Sigmoid colon (tissue), 7 donors: ENCODE measurements around the gene OSBP2. TPM values are rescaled to one million over a fixed set of nuclear protein-coding genes. Genes with fewer than 3 reads are reported as not detected.
"Not testable (repeated sequence)": the region's sequence is repeated elsewhere in the genome, so short reads cannot be mapped to it uniquely, and the experiment has no call there.

ENCODE experiments used
- DNase-seq: peaks from one replicate; pipeline ENCODE4 v3.0.0-alpha.2; 2019
- H3K27ac ChIP-seq, 4 donors: fragments of 200-600 bp; sonication (generic); one replicate each; pipeline ENCODE4 v1.5.1; 2016 to 2019; ENCODE audit warnings: mild to moderate bottlenecking in 1 of 4
- H3K27me3 ChIP-seq, 3 donors: fragments of 200-600 bp; sonication (generic); one replicate each; pipeline ENCODE4 v1.5.1; 2019; ENCODE audit warnings: mild to moderate bottlenecking in 1 of 3
- H3K36me3 ChIP-seq, 4 donors: fragments of 200-600 bp; sonication (generic); one replicate each; pipeline ENCODE4 v1.5.1; 2016 to 2019
- H3K4me1 ChIP-seq, 4 donors: fragments of 200-600 bp; sonication (generic); one replicate each; pipeline ENCODE4 v1.5.1; 2017 to 2019
- H3K4me3 ChIP-seq, 4 donors: fragments of 200-600 bp; sonication (generic); one replicate each; pipeline ENCODE4 v1.5.1; 2017 to 2019; ENCODE audit warnings: mild to moderate bottlenecking in 2 of 4, moderate library complexity in 1 of 4
- H3K9me3 ChIP-seq, 4 donors: fragments of 200-600 bp in 3 of 4; sonication (generic) in 3 of 4; one replicate each; pipeline versions ENCODE4 v1.5.1 to v1.6.1; 2013 to 2019
- CTCF ChIP-seq, 4 experiments: fragments of 450-650 bp in 3 of 4; fragments of 200-600 bp in 1 of 4; IDR thresholded peaks; one replicate each; pipeline ENCODE4 v1.5.1; 2016 to 2019; ENCODE audit warnings: antibody characterized with exemption in 4 of 4, mild to moderate bottlenecking in 3 of 4, moderate library complexity in 2 of 4
- EP300 ChIP-seq, 4 donors: sonication (generic); formaldehyde crosslinking; IDR thresholded peaks; one replicate each; pipeline ENCODE4 v1.6.1; 2017; ENCODE audit warnings: antibody characterized with exemption in 4 of 4
- POLR2A ChIP-seq, 2 donors: fragments of 450-650 bp; IDR thresholded peaks; one replicate each; pipeline ENCODE4 v1.6.1; 2016; ENCODE audit warnings: antibody characterized with exemption in 2 of 2, mild to moderate bottlenecking in 2 of 2, moderate library complexity in 2 of 2
- POLR2AphosphoS5 ChIP-seq, 4 donors: sonication (generic); formaldehyde crosslinking; IDR thresholded peaks; one replicate each; pipeline ENCODE4 v1.6.1; 2017; ENCODE audit warnings: antibody characterized with exemption in 4 of 4
- WGBS, 2 donors: extraction: QIAGEN DNeasy Blood & Tissue Kit; methylation state at CpG; one replicate each; pipeline ENCODE4 v1.1.7; 2013; 5-methylcytosine and 5-hydroxymethylcytosine counted together
- intact Hi-C: fragments of 100-400 bp; cut with DNase I; formaldehyde crosslinking; loops from one replicate; pipeline ENCODE4 v1.15.1; 2023
- polyA plus RNA-seq, 3 donors: library from polyadenylated mRNA; stranded (reverse); fragments of 200-250 nt; gene quantifications; one replicate each; pipeline ENCODE4 v1.2.3, GENCODE V29; 2013
- total RNA-seq, 4 donors: library from RNA; depleted of rRNA; stranded (reverse); fragments of >200 nt; gene quantifications; one replicate each; pipeline ENCODE4 v1.1.0, GENCODE V29; 2016
- donor health status: healthy with polysubstance abuse.
- donor health status: Bipolar disorder and iron deficiency.
- donor health status: healthy.

The OSBP2 gene
- total and polyA plus RNA-seq, 7 donors: 1.2 to 3.0 (median 1.6) TPM

DNA sequence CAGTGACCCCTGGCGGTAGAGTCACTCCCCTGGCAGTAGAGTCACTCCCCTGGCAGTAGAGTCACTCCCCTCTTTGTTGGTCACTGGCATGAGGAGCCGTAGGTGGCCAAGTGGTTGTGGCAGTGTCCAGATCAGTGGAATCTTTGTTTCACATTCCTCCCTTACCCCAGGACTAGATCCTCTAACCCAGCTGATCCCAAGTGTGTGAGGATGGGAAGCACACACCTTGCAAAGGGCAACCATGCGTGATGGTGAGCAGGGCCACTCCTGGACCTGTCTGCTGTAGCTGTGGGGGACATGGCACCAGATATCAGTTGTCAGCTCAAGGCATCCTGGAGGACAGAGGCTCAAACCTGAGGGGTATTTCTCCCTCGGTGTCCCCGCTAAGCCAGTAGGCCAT is 37.8 kb downstream of the OSBP2 start:
- no peak overlapping the region for H3K4me3 ChIP-seq
- H3K4me1 ChIP-seq: no peaks in the 10 kb centered on the region
- H3K9me3 ChIP-seq: no peaks in the 10 kb centered on the region
- no peak for TF ChIP-seq EP300 (IDR thresholded peaks at IDR 0.05)
- TF ChIP-seq CTCF (IDR thresholded peaks at IDR 0.05): no peak
- TF ChIP-seq POLR2A (IDR thresholded peaks at IDR 0.05): no peak
- TF ChIP-seq POLR2AphosphoS5 (IDR thresholded peaks at IDR 0.05): no peak
- no peaks in the 10 kb centered on the region for H3K27me3 ChIP-seq
- no peak overlapping the region for H3K27ac ChIP-seq
- no peaks in the 10 kb centered on the region for H3K36me3 ChIP-seq
- DNase-seq: no peak
- 95 to 98% methylated on average over 5 of the region's 5 CpGs for WGBS, 2 donors
- intact Hi-C loops: no loop called here

DNA sequence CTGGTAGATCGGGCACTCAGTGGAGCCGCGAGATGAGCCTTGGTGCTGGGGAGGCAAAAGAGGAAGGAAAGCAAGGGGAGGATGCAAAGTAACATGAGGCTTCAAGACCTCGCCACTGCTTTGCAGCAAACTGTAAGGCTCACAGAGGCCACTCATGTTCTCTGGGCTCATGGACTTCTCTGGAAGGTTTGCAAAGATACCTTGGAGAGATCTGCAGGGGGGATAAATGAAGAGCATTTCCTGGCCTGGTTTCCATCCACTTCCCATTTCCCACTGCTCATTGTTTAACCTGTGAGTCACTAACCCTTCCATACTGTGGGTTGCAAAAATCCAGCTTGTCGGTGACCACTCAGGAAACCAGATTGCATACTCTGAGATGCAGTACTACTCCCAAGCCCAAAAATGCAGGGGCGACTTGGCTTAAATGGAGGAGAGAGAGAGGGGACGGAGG is 38.5 kb downstream of the OSBP2 start:
- Histone ChIP-seq H3K36me3 (no peaks in the 10 kb centered on the region), H3K4me1 (no peaks in the 10 kb centered on the region), H3K4me3 (no peak overlapping the region), H3K27ac (no peak overlapping the region), H3K9me3 (no peaks in the 10 kb centered on the region), H3K27me3 (no peaks in the 10 kb centered on the region)
- intact Hi-C loops: no loop called here
- TF ChIP-seq CTCF (IDR thresholded peaks at IDR 0.05) (no peak), EP300 (IDR thresholded peaks at IDR 0.05) (no peak), POLR2A (IDR thresholded peaks at IDR 0.05) (no peak), POLR2AphosphoS5 (IDR thresholded peaks at IDR 0.05) (no peak)
- DNase-seq: no peak
- WGBS, 2 donors: 64 to 90% methylated on average over 7 of the region's 7 CpGs

DNA sequence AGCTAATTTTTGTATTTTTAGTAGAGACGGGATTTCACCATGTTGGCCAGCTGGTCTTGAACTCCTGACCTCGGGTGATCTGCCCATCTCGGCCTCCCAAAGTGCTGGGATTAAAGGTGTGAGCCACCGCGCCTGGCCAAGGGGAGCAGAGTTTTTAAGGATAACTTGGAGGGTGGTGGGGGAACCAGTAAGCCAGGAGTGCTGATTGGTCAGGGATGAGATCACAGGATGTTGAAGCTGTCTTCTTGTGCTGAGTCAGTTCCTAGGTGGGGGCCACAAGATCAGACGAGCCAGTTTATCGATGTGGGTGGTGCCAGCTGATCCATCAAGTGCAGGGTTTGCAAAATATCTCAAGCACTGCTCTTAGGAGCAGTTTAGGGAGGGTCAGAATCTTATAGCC is 45.3 kb downstream of the OSBP2 start:
- intact Hi-C loops, H3K4me1 ChIP-seq, H3K36me3 ChIP-seq, H3K27ac ChIP-seq, H3K27me3 ChIP-seq, H3K9me3 ChIP-seq, H3K4me3 ChIP-seq: not testable (repeated sequence)
- WGBS, 2 donors: 80 to 85% methylated on average over 7 of the region's 7 CpGs
- DNase-seq: peak; percentile 17

- H3K27ac ChIP-seq, H3K4me3 ChIP-seq, H3K27me3 ChIP-seq, H3K36me3 ChIP-seq, H3K9me3 ChIP-seq, intact Hi-C loops, H3K4me1 ChIP-seq: not testable (repeated sequence)
- WGBS, 2 donors: 77 to 89% methylated on average over 5 of the region's 5 CpGs
- DNase-seq: peak; percentile 15
Measured at GRCh38 chr22:30740511-30740910, 45.8 kb downstream of the OSBP2 start.

DNA sequence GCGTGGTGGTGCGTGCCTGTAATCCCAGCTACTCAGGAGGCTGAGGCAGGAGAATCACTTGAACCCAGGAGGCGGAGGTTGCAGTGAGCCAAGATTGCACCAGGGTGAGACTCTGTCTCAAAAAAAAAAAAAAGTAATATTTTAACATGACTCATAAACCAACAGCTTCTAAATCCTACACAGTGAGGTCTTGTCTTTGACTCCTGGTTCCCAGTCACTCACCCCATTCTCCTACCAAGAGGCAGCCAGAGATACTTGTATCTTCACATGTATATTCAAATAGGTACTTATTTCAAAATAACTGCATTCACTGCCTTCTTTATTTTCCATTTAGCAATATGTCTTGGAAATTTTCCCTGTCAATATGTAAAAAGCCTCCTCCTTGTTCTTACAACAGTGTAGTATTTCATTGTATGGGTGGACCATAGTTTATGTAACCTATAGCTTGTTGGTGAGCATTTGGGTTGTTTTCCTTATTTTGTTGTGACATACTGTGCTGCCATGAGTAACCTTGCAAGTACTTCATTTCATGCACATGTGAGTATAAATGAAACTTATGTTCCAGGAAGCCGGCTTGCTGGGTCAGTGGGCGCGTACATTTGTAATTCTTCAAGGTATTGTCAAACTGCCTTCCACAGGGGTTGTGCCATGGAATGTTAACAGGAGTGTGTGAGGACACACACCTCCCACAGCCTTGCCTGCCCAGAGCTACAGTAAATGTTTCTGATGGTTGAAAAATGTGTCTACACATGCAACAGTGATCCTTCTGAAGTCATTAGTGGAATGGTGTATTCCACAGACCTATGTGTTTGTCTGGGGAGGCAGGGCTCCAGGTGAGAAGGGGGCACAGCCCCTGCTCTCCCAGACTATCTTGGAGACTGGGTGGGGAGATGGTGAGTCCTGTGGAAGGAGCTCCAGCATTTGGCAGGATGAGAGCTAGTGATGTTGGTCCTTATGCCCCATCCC is 47.9 kb downstream of the OSBP2 start:
- no peaks in the 10 kb centered on the region for H3K9me3 ChIP-seq
- H3K4me3 ChIP-seq: no peak overlapping the region
- H3K4me1 ChIP-seq: no peaks in the 10 kb centered on the region
- H3K27ac ChIP-seq: no peak overlapping the region
- no peaks in the 10 kb centered on the region for H3K36me3 ChIP-seq
- H3K27me3 ChIP-seq: no peaks in the 10 kb centered on the region
- no peak for DNase-seq
- TF ChIP-seq EP300 (IDR thresholded peaks at IDR 0.05): no peak
- no peak for TF ChIP-seq POLR2AphosphoS5 (IDR thresholded peaks at IDR 0.05)
- TF ChIP-seq POLR2A (IDR thresholded peaks at IDR 0.05): no peak
- no peak for TF ChIP-seq CTCF (IDR thresholded peaks at IDR 0.05)
- WGBS, 2 donors: 84 to 85% methylated on average over 6 of the region's 6 CpGs
- intact Hi-C loops: no loop called here
